Left ventricle myocardium inferior (tissue), 1 donor: ENCODE data around the gene COBL. TPM values are rescaled to one million over a fixed set of nuclear protein-coding genes. Genes with fewer than 3 reads are reported as not detected.

ENCODE experiments used
- DNase-seq: peaks from one replicate; pipeline ENCODE4 v3.0.0-alpha.2; 2020
- H3K27ac ChIP-seq: fragments of 200-600 bp; replicated peaks from 2 replicates; pipeline ENCODE4 v1.8.0; 2021
- H3K27me3 ChIP-seq: fragments of 200-600 bp; 2 replicates; pipeline ENCODE4 v1.8.0; 2021; ENCODE audit warnings: low read depth
- H3K36me3 ChIP-seq: fragments of 200-600 bp; 2 replicates; pipeline ENCODE4 v1.8.0; 2021
- H3K4me1 ChIP-seq: fragments of 200-600 bp; 2 replicates; pipeline ENCODE4 v1.8.0; 2021
- H3K4me3 ChIP-seq: fragments of 200-600 bp; 2 replicates; pipeline ENCODE4 v1.8.0; 2021; ENCODE audit warnings: mild to moderate bottlenecking, moderate library complexity
- H3K9me3 ChIP-seq: fragments of 200-600 bp; replicated peaks from 2 replicates; pipeline ENCODE4 v1.8.0; 2021
- CTCF ChIP-seq: fragments of 200-600 bp; IDR thresholded peaks from 2 replicates; pipeline ENCODE4 v1.8.0; 2021; ENCODE audit warnings: antibody characterized with exemption, mild to moderate bottlenecking, borderline replicate concordance
- intact Hi-C: fragments of 100-400 bp; cut with micrococcal nuclease; formaldehyde crosslinking; loops from one replicate; pipeline ENCODE4 v1.11.0; 2022
- total RNA-seq: library from RNA; stranded (reverse); fragmentation: NEBNext Ultra II Directional; extraction: Animal tissue kit (Norgen Biotek cat#: 25700); gene quantifications from one replicate; pipeline ENCODE4 v1.2.1, GENCODE V29; 2021
- donor health status: DM: no; HTN: yes; CAD: no; lungs with severe emphysema.

The COBL gene
- total RNA-seq, 1 donor from 2014 or later = 77.1 TPM

DNA sequence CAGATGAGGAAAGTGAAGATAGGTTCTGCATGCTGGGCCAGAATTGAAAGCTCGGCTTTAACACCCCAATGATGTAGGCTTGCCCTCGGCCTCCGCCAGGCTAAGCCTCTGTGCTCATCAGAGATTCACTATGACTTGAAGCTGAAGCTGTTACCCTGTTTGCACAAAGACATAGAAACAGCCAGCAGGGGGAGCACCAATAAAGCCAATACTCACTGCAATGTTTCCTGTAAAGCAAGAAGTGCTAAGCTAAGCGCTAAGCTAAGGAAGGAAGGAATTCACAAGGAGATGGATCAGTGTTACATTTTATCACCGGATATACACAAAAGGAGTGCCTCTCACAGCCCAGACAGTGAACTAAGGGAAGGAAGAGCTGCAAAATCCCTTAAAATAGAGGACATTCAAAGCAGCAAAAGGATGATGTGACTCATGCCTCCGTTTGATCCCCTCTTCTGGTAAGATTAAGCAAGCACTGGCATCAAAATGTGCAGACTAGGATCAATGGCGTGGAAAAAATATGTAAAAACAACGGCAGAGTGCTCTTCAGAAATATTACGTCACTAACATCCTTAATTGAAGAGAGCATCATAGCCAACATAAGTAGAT, 153.8 kb downstream of the COBL start:
- TF ChIP-seq CTCF = peak; percentile 90
- H3K36me3 ChIP-seq = no peaks in the 10 kb centered on the region
- intact Hi-C loops = loop anchor here (5.0 kb wide), 2 partner anchors 204 to 696 kb away; no protein-coding TSS in a partner anchor
- H3K27ac ChIP-seq = no peak overlapping the region
- DNase-seq = no peak
- H3K4me3 ChIP-seq = no peak overlapping the region
- no peaks in the 10 kb centered on the region for H3K27me3 ChIP-seq
- peaks cover 3% of the 10 kb centered on the region for H3K9me3 ChIP-seq
- H3K4me1 ChIP-seq = peaks cover 15% of the 10 kb centered on the region

DNA sequence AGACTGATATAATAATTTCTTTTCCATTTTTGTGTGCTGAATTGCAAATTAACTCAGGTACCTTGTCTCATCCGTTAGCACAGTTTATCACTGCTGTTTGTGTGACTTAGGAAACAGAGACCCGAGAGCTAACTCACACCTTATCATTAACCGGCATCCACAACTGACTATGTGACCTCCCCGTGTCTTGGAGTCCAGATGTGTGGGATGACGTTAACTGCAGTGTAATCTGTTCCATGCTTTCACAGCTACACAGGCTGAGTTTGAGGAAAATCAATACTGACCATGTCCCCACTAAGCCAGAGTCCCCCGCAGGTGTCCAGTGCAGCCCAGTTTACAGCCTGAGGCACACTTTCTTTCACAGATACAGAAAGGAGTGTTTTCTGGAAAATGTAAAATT, 154.7 kb downstream of the COBL start:
- intact Hi-C loops = loop anchor here (5.0 kb wide), 2 partner anchors 205 to 695 kb away; no protein-coding TSS in a partner anchor
- DNase-seq = no peak

GRCh38 chr7:51160990-51161615, 155.5 kb downstream of the COBL start:
- Histone ChIP-seq H3K27ac (no peak overlapping the region), H3K9me3 (peaks cover 3% of the 10 kb centered on the region), H3K4me1 (peaks cover 18% of the 10 kb centered on the region), H3K27me3 (no peaks in the 10 kb centered on the region), H3K4me3 (no peak overlapping the region), H3K36me3 (no peaks in the 10 kb centered on the region)
- TF ChIP-seq CTCF = peak; percentile 98
- intact Hi-C loops = loop anchor here (5.0 kb wide), 2 partner anchors 206 to 694 kb away; no protein-coding TSS in a partner anchor
- DNase-seq = peak; percentile 68

More for the DNA sequence above, 154.7 kb downstream of the COBL start:
- no peak for TF ChIP-seq CTCF
- no peak overlapping the region for H3K4me3 ChIP-seq
- no peaks in the 10 kb centered on the region for H3K27me3 ChIP-seq
- peaks cover 3% of the 10 kb centered on the region for H3K9me3 ChIP-seq
- H3K4me1 ChIP-seq = peaks cover 15% of the 10 kb centered on the region
- no peak overlapping the region for H3K27ac ChIP-seq
- H3K36me3 ChIP-seq = no peaks in the 10 kb centered on the region

- peaks cover 20% of the 10 kb centered on the region for H3K4me1 ChIP-seq
- no peak for TF ChIP-seq CTCF
- DNase-seq = no peak
- no peaks in the 10 kb centered on the region for H3K27me3 ChIP-seq
- intact Hi-C loops = loop anchor here (5.0 kb wide), 2 partner anchors 207 to 693 kb away; no protein-coding TSS in a partner anchor
- peaks cover 3% of the 10 kb centered on the region for H3K9me3 ChIP-seq
- H3K4me3 ChIP-seq = no peak overlapping the region
- H3K27ac ChIP-seq = no peak overlapping the region
- no peaks in the 10 kb centered on the region for H3K36me3 ChIP-seq
Observed at GRCh38 chr7:51160411-51160810, 156.2 kb downstream of the COBL start.

- peaks cover 20% of the 10 kb centered on the region for H3K4me1 ChIP-seq
- no peak overlapping the region for H3K27ac ChIP-seq
- H3K4me3 ChIP-seq = no peak overlapping the region
- TF ChIP-seq CTCF = no peak
- intact Hi-C loops = no loop called here
- no peaks in the 10 kb centered on the region for H3K27me3 ChIP-seq
- DNase-seq = no peak
- H3K36me3 ChIP-seq = no peaks in the 10 kb centered on the region
- H3K9me3 ChIP-seq = no peaks in the 10 kb centered on the region
Observed at GRCh38 chr7:51158742-51159445, 157.7 kb downstream of the COBL start.
